ENCODE results near the gene LAMC1.

- TF ChIP-seq POLR2A (IDR thresholded peaks at IDR 0.05; ENCODE audit: low read depth, low read length): no peak
- TF ChIP-seq POLR2AphosphoS5 (IDR thresholded peaks at IDR 0.05; ENCODE audit: low read depth, low read length): no peak
- no peak for TF ChIP-seq PAX5 (IDR thresholded peaks at IDR 0.05; ENCODE audit: insufficient read depth, low read length, severe bottlenecking)
- TF ChIP-seq POU2F2 (IDR thresholded peaks at IDR 0.05; ENCODE audit: low read depth, low read length): no peak
- no peak for TF ChIP-seq TAF1 (IDR thresholded peaks at IDR 0.05; ENCODE audit: low read depth, low read length)
Observed at GRCh38 chr1:183087001-183087400, 63.8 kb downstream of the LAMC1 start.
